NCI-H524 treated with DMSO at 0.1 percent for 48 hours (cell line): ENCODE data around the gene HS6ST2.

Experiments
- DNase-seq: peaks from one replicate; lab custom pipeline; 2025; lab: John Stamatoyannopoulos, UW

Gene HS6ST2

GRCh38 chrX:132848296-132848970 lies 110.0 kb downstream of the HS6ST2 start:
- no peak for DNase-seq

DNA sequence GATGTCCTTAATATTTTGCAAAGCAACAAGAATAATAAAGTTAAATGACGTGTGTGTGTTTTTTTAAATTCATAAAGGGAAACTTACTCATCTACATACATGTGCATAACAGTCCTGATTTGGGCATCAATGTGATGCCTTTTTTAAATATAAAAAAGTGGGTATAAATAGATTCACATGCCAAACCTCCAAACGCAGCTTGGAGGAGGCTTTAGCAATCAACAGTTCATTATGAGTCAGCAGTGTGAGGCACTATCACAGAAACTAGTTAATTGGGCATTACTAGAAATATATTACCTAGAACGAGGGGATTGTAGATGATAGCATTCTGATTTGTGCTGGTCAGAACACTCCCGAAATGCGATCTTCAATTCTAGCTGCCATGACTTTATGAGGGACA lies 115.1 kb downstream of the HS6ST2 start:
- no peak for DNase-seq

DNA sequence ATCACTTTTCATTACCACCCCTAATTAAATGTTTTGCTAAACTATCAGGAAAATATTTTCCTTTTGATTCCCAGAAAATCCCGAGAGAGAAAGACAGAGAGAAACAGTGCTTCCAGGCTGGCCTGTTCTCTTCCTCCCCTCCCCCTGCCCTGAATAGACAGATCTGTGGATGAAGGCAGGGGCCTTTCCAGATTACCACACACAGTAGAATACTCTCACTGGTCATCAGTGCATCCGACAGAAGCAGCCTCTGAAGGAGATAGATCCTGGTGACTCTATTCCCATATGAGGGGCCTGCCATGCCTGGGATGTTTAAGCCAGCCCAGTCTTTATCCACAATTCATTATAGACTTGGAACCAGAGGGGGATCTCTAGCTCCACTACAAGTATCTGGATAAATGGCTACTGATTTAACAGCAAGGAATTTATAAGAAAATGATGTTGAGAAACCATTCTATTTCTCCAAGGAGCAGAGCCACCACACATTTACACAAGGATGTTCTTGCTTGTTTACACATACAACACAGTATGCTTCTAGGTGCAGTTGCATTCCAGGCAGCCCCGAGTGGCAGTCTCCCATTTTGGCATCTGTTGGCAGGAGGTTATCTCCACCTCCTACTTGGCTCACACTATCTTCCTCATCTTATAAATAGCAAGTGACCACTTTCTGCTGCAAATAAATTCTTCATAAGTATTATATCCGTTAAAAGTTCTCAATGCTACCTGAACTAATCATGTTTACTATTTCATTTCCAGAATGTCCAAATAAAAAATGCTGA lies 115.8 kb downstream of the HS6ST2 start:
- no peak for DNase-seq

DNA sequence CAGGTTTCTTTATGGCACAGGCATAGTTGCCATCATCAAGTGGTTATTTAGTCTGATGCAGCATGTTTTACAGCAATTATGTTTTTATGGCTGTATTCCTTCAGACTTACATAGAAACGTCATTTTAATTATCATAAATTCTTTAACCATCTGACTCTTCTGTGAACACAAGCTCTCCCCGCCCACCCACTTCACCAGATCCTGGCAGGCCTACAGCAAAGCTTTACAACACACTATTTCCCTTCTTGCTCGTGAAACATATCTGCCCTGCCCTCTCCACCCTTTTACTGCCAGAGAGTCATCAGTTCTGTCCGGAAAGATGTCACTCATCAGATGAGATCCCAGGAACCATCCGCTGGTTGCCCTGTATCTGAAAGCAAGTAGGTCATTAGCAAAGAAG lies 120.5 kb downstream of the HS6ST2 start:
- no peak for DNase-seq

GRCh38 chrX:132837126-132837525 lies 121.3 kb downstream of the HS6ST2 start:
- no peak for DNase-seq

GRCh38 chrX:132836471-132836870 lies 122.0 kb downstream of the HS6ST2 start:
- DNase-seq = no peak

DNA sequence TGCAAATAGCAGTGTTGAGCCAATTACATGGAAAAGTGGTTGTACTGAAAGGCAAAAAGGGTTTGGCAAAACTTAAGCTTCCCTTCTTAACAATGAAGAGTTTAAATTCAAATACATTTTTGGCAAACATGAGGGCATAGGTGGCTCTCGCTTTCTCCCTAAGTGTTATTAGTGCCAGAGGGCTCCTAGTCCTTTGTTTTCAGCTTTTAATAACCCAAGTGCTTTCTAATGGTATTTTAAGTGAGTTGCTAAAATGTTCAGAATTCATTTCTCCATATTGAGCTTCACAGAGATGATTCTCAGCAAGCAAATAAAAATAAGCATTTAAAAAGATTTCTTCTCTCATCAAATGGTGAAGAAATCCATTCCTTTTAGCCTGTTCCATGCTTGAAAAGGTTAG lies 123.7 kb downstream of the HS6ST2 start:
- DNase-seq = no peak

GRCh38 chrX:132834109-132834508 lies 124.3 kb downstream of the HS6ST2 start:
- no peak for DNase-seq

DNA sequence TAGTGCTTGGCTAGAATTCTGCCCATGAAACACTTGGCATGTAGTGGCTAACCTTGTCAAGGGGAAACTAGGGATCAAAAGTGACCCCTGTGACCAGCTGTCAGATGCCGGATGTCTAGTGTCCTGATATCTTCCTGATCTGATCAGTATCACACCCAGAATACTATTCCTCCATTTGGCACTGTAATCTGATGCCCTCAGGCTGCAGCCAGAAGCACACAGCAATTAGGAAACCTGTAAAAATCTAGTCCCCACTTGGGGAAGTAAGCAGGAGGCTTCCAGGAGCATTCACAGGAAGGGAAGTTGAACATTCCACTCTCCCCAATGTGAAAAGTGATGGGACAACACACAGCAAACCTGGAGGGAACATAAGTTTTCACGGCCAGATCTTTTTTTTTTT lies 125.1 kb downstream of the HS6ST2 start:
- no peak for DNase-seq

DNA sequence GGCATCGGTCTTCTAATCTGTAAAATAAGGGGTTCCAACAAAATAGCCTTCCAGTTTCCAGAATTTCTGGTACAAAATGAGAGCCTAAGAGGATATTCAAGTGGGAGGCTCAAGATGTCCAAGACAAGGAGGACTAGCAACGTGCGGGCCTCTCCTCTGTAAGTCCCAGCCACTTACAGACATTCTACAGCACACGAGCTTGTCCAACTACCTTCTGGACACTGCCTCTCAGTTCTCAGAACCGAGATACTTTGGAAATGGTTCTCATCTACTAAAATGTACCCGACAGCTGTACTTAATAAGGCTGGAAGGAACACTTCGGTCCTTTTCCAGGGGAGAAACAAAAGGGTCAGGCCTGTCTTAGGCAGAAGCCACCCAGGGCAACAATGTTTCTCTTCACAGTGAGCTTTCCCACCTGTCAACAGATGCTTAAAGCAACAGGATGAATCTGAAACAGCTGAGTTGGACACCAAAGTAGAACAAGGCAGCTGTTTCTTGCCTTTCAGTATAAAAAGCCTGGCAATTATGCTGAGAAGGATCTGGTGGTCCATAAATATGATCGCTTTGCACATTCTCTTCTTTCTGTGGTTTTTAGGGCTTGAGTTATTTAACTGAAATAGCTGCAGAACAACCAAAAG lies 127.0 kb downstream of the HS6ST2 start:
- no peak for DNase-seq

- no peak for DNase-seq
Measured at GRCh38 chrX:132822634-132823012, 135.8 kb downstream of the HS6ST2 start.

DNA sequence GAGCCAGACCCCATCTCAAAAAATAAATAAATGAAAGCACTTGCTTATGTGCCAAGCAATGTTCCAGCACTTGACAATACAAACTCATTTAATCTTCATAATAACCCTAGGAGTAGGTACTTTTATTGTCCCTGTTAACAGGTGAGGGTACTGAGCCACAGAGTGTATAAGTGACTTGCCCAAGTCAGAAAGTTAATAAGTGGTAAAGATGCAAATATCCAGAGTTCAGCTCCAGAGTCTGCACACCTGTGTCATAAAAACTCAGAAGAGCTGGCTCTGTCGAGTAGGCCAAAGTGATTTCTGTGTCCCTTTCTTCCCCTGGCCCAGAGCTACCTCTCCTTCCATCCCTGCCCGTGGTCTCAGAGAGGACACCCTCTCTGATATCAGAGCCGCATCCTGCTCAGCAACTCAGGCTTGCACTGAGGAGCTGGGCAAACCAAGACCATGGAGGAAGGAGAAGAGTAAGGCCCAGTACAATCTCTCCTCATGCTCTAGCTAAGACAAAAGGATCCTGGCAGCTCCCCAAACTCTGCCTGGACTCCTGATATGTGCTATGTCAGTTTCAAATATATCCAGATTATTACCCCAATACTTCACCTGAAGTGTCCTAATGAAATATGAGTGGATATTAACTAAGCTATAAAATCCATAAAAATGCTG lies 136.3 kb downstream of the HS6ST2 start:
- no peak for DNase-seq

DNA sequence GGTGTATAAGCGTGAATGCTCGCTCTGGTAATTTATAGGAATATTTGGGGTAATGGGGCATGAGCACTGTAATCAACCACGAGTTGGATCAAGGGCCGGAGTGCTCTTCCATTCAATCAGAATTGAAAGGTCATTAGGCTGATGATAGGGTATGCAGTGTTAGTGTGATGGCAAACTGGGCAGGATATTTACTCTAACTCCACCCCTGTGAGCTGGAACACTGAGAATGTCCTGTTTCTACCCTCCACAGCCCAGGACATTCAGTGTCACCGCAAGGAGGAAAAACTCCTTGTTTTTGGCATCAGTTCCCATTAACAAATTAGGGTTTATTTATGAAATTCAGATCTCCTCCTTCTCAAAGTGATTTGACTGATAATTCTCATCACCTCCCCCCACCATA lies 137.8 kb downstream of the HS6ST2 start:
- no peak for DNase-seq

GRCh38 chrX:132819711-132820264 lies 138.6 kb downstream of the HS6ST2 start:
- no peak for DNase-seq

- DNase-seq = no peak
Measured at GRCh38 chrX:132818638-132819037, 139.8 kb downstream of the HS6ST2 start.

DNA sequence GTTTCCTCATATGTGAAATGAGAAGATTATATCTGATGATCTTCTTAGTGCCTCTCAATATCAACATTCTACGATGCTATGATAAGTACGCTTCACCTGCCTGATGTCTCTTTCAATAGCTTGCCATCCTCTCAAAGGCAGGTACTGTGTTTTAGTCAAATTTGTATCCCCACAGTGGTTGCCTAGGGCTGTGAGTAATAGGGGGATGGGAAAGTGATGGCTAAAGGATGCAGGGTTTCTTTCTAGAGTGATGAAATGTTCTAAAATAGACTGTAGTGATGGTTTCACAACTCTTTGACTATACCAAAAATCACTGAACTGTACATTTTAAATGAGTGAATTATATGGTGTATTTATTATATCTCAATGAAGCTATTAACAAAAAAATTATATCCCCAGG lies 142.8 kb downstream of the HS6ST2 start:
- no peak for DNase-seq

DNA sequence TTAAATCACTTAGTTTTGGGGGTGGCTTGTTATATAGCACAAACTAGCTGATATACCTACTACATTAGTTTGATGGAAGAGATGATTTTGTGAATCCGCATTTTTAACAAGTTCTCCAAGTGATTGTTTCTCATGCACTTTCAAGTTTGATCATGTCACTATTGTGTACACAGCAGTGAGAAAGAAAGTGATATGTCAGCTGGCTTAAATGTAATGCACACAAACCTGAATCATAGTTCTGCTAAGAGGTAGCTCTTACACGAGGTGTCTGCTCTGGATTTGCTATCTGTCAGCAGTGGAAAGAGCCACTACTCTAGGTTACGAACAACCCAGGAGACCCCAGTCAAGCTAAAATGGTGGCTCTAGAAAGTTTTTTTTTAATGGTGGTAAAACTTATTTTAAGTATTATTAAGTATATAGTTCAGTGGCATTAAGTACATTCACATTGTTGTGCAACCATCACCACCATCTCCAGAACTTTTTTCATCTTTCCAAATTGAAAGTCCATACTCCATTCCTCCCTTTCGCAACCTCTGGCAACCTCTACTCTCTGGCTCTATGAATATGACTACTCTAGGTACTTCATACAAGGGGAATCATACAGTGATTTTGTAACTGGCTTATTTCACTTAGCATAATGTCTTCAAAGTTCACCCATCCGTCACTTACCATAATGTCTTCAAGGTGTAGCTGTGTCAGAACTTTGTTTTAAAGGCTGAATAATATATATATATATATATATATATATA lies 147.3 kb downstream of the HS6ST2 start:
- no peak for DNase-seq

DNA sequence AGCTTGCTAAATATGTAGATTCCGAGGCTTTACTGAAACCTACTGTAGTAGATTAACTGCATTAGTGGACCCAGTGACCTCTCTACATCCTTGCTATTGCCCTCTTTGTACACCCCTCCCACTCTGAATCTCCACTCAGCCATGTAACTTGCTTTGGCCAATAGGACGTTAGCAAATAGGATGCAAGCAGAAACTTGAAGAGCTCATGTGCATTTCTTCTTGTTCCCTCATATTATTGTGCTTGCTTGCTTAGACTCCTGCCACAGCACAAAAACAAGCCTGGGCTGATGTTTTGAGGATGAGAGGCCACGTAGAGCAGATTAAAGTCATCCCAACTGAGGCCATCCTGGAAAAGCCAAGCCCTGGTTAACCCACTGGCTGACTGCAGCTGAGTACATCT lies 147.9 kb downstream of the HS6ST2 start:
- no peak for DNase-seq

DNA sequence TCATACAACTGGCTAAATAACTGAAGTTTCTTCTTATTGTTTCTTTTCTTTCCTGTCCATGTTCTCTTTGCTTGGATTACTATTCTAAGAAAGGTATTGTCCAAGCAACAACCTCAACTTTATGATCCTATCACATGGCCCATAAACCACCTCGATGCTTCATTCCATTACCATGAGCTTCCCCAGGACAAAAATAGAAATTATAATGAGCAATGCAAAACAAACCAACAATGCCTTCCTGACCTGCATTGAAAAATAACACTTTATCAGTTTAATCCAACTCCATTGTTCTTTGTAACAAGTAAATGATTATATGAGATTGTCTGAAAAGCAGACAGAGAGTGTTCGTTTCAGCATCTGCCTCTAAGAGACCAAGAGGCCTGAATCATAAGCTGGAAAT lies 148.8 kb downstream of the HS6ST2 start:
- DNase-seq = no peak

GRCh38 chrX:132807411-132808030 lies 150.9 kb downstream of the HS6ST2 start:
- DNase-seq = no peak

DNA sequence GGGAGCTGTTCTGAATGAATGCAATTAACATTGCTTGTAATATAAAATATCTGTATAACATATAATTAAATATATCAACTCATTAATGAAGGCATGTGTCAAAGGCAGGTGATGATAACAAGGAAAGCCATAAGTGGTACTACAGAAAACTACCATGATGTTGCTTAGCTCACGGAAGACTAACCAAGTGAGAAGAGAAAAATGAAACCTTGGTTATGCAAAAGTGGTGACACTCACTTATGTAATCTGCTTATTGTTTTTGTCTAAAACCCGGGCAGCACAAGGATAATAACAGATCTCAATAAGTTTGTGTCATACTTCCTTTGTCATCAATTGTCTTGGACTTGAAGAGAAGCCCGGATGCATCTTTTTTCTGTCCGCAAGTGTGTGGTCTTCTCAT lies 156.4 kb downstream of the HS6ST2 start:
- no peak for DNase-seq
